Caco-2 (cell line): Measurements from ENCODE around the gene ZNF839. TPM values are rescaled to one million over a fixed set of nuclear protein-coding genes. Genes with fewer than 3 reads are reported as not detected.

Experiments used
- BruUV-seq: library from RNA; stranded (reverse); fragments of 400-500 nt; replicated peaks from 2 replicates; lab custom pipeline; 2021; lab: Mats Ljungman, UMichigan
- CTCF ChIA-PET: fragments of 300-600 bp; sonication (Branson Sonifier 250); formaldehyde crosslinking; loops from one replicate; lab custom pipeline; 2022; ENCODE audit warnings: antibody characterized with exemption; lab: Charles Lee
- POLR2A ChIA-PET: fragments of 300-600 bp; sonication (Branson Sonifier 250); formaldehyde crosslinking; loops from one replicate; lab custom pipeline; 2022; ENCODE audit warnings: antibody characterized with exemption; lab: Charles Lee
- DNase-seq, 2 experiments: peaks; one replicate each; pipeline versions ENCODE4 v3.0.0 to v3.0.0-alpha.2; 2020 to 2022
- H3K27me3 ChIP-seq: replicated peaks from 2 replicates; pipeline ENCODE4 v1.6.0; 2011; ENCODE audit warnings: low read length; ENCODE audit not compliant: control insufficient read depth, insufficient read depth
- H3K36me3 ChIP-seq: 2 replicates; pipeline ENCODE4 v1.5.1; 2011; ENCODE audit warnings: low read length; ENCODE audit not compliant: control insufficient read depth, insufficient read depth
- H3K4me1 ChIP-seq: fragments of 250-450 bp; sonication (Bioruptor Pico); 2 replicates; pipeline ENCODE4 v1.5.1; 2020; ENCODE audit warnings: mild to moderate bottlenecking
- H3K4me3 ChIP-seq: 2 replicates; pipeline ENCODE4 v1.5.1; 2011; ENCODE audit warnings: low read depth, mild to moderate bottlenecking, control low read depth, low read length
- H3K9me3 ChIP-seq: fragments of 250-450 bp; sonication (Bioruptor Pico); 2 replicates; pipeline ENCODE4 v1.5.1; 2020; ENCODE audit warnings: mild to moderate bottlenecking, moderate library complexity
- H3K27ac Mint-ChIP-seq: one replicate; pipeline ENCODE4 v1.8.0; 2022; ENCODE audit warnings: mixed read lengths; ENCODE audit not compliant: unreplicated experiment
- H3K27me3 Mint-ChIP-seq: one replicate; pipeline ENCODE4 v1.8.0; 2022; ENCODE audit warnings: mixed read lengths; ENCODE audit not compliant: insufficient read depth, unreplicated experiment
- H3K36me3 Mint-ChIP-seq: one replicate; pipeline ENCODE4 v1.8.0; 2022; ENCODE audit warnings: mild to moderate bottlenecking, mixed read lengths; ENCODE audit not compliant: insufficient read depth, unreplicated experiment
- H3K4me1 Mint-ChIP-seq: one replicate; pipeline ENCODE4 v1.8.0; 2022; ENCODE audit warnings: low read depth, mixed read lengths; ENCODE audit not compliant: unreplicated experiment
- H3K4me3 Mint-ChIP-seq: one replicate; pipeline ENCODE4 v1.8.0; 2022; ENCODE audit warnings: mild to moderate bottlenecking, moderate library complexity, mixed read lengths; ENCODE audit not compliant: unreplicated experiment
- H3K9me3 Mint-ChIP-seq: one replicate; pipeline ENCODE4 v1.8.0; 2022; ENCODE audit warnings: mixed read lengths; ENCODE audit not compliant: unreplicated experiment
- intact Hi-C: fragments of 100-400 bp; cut with micrococcal nuclease; formaldehyde crosslinking; loops from one replicate; pipeline ENCODE4 v1.10.0; 2022; ENCODE audit not compliant: unreplicated experiment
- total RNA-seq: library from RNA; stranded (reverse); gene quantifications from 2 replicates; pipeline ENCODE4 v1.2.3, GENCODE V29; 2022
- TF ChIP-seq, protein P1 (sequence below), 2 experiments: fragments of 200-600 bp in 1 of 2; IDR thresholded peaks; 1 replicate in 1 of 2; 2 replicates in 1 of 2; pipeline versions ENCODE4 v1.5.1 to v1.8.0; 2011 to 2022; ENCODE audit warnings: antibody characterized with exemption in 1 of 2, control low read depth in 1 of 2, inconsistent platforms in 1 of 2, low read depth in 1 of 2, low read length in 1 of 2, mild to moderate bottlenecking in 1 of 2, moderate library complexity in 1 of 2; ENCODE audit not compliant: insufficient read depth in 1 of 2, severe bottlenecking in 1 of 2, unreplicated experiment in 1 of 2

ZNF839 gene
- total RNA-seq, 1 experiment from 2014 or later = 11.9 TPM

DNA sequence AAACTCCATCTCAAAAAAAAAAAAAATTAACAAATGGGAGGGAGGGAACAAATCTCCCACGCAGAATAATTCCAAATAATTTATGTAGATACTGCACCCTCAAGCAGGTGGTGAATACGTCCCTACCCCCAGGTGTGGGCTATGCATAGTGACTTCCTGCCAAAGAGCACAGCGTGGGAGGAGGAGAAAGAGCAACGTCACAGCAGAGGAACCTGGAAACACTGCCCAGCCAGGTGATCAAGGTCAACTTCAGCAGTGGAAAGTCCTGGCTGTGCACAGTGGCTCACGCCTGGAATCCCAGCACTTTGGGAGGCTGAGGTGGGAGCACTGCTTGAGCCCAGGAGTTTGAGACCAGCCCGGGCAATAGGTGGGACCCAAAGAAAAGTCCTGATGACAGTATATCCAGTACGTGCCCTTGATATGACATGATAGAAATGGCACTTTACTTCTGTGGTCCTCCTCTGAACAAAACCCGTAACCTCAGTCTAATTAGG, 33.6 kb downstream of the ZNF839 start:
- TF ChIP-seq, protein P1, sequence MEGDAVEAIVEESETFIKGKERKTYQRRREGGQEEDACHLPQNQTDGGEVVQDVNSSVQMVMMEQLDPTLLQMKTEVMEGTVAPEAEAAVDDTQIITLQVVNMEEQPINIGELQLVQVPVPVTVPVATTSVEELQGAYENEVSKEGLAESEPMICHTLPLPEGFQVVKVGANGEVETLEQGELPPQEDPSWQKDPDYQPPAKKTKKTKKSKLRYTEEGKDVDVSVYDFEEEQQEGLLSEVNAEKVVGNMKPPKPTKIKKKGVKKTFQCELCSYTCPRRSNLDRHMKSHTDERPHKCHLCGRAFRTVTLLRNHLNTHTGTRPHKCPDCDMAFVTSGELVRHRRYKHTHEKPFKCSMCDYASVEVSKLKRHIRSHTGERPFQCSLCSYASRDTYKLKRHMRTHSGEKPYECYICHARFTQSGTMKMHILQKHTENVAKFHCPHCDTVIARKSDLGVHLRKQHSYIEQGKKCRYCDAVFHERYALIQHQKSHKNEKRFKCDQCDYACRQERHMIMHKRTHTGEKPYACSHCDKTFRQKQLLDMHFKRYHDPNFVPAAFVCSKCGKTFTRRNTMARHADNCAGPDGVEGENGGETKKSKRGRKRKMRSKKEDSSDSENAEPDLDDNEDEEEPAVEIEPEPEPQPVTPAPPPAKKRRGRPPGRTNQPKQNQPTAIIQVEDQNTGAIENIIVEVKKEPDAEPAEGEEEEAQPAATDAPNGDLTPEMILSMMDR (IDR thresholded peaks at IDR 0.05; ENCODE audit: insufficient read depth in 1 of 2, low read depth in 1 of 2, low read length in 1 of 2, severe bottlenecking in 1 of 2, unreplicated experiment in 1 of 2) = no peak
- POLR2A ChIA-PET = no interaction called here
- H3K4me3 ChIP-seq = no peak overlapping the region
- no peaks in the 10 kb centered on the region for H3K4me1 ChIP-seq
- Mint-ChIP-seq H3K27me3 (no peaks in the 10 kb centered on the region), H3K36me3 (peaks cover 22% of the 10 kb centered on the region), H3K9me3 (no peaks in the 10 kb centered on the region), H3K4me1 (no peaks in the 10 kb centered on the region), H3K27ac (no peak overlapping the region), H3K4me3 (no peak overlapping the region)
- CTCF ChIA-PET = no interaction called here
- no peak for DNase-seq
- BruUV-seq = no TSS peak
- H3K36me3 ChIP-seq = no peaks in the 10 kb centered on the region
- H3K9me3 ChIP-seq = no peaks in the 10 kb centered on the region
- intact Hi-C loops = no loop called here
- no peaks in the 10 kb centered on the region for H3K27me3 ChIP-seq

GRCh38 chr14:102356280-102356679, 36.7 kb downstream of the ZNF839 start:
- H3K27me3 ChIP-seq = no peaks in the 10 kb centered on the region
- intact Hi-C loops = no loop called here
- Mint-ChIP-seq H3K27ac (no peak overlapping the region), H3K36me3 (peaks cover 11% of the 10 kb centered on the region), H3K27me3 (no peaks in the 10 kb centered on the region), H3K4me1 (no peaks in the 10 kb centered on the region), H3K4me3 (no peak overlapping the region), H3K9me3 (no peaks in the 10 kb centered on the region)
- H3K9me3 ChIP-seq = no peaks in the 10 kb centered on the region
- POLR2A ChIA-PET = no interaction called here
- TF ChIP-seq, protein P1 (IDR thresholded peaks at IDR 0.05; ENCODE audit: insufficient read depth in 1 of 2, low read depth in 1 of 2, low read length in 1 of 2, severe bottlenecking in 1 of 2, unreplicated experiment in 1 of 2) = no peak
- no peak for DNase-seq
- H3K36me3 ChIP-seq = no peaks in the 10 kb centered on the region
- BruUV-seq = no TSS peak
- no peak overlapping the region for H3K4me3 ChIP-seq
- no peaks in the 10 kb centered on the region for H3K4me1 ChIP-seq
- CTCF ChIA-PET = no interaction called here

- no peaks in the 10 kb centered on the region for H3K9me3 ChIP-seq
- Mint-ChIP-seq H3K36me3 (peaks cover 20% of the 10 kb centered on the region), H3K4me1 (no peaks in the 10 kb centered on the region), H3K27me3 (no peaks in the 10 kb centered on the region), H3K9me3 (no peaks in the 10 kb centered on the region), H3K27ac (no peak overlapping the region), H3K4me3 (no peak overlapping the region)
- H3K27me3 ChIP-seq = no peaks in the 10 kb centered on the region
- no peaks in the 10 kb centered on the region for H3K4me1 ChIP-seq
- POLR2A ChIA-PET = no interaction called here
- no TSS peak for BruUV-seq
- intact Hi-C loops = no loop called here
- CTCF ChIA-PET = no interaction called here
- H3K36me3 ChIP-seq = no peaks in the 10 kb centered on the region
- TF ChIP-seq, protein P1 (IDR thresholded peaks at IDR 0.05; ENCODE audit: insufficient read depth in 1 of 2, low read depth in 1 of 2, low read length in 1 of 2, severe bottlenecking in 1 of 2, unreplicated experiment in 1 of 2) = no peak
- no peak overlapping the region for H3K4me3 ChIP-seq
- no peak for DNase-seq
These were observed 39.8 kb downstream of the ZNF839 start for GRCh38 chr14:102359341-102359740.
